Activated CD8-positive, alpha-beta T cell treated with anti-CD3 and anti-CD28 coated beads for 36 hours (primary cell): Measurements from ENCODE around the gene UBE2D2. TPM values are rescaled to one million over a fixed set of nuclear protein-coding genes. Genes with fewer than 3 reads are reported as not detected.
"Not testable (repeated sequence)": the region's sequence is repeated elsewhere in the genome, so short reads cannot be mapped to it uniquely, and the experiment has no call there.

Experiments used
- ATAC-seq: fragments of 200-7000 bp; cut with Tn5 transposase; one replicate; pipeline ENCODE4 v1.10.0; 2021; ENCODE audit warnings: mild to moderate bottlenecking, moderate library complexity
- CTCF ChIA-PET: fragments of 350-600 bp; sonication (Branson Sonifier 250); formaldehyde crosslinking; loops from one replicate; lab custom pipeline; 2021; ENCODE audit warnings: antibody characterized with exemption; lab: Charles Lee
- POLR2A ChIA-PET: fragments of 350-600 bp; sonication (Branson Sonifier 250); formaldehyde crosslinking; loops from one replicate; lab custom pipeline; 2021; ENCODE audit warnings: antibody characterized with exemption; lab: Charles Lee
- DNase-seq: peaks from one replicate; pipeline ENCODE4 v3.0.0-alpha.2; 2020
- H3K27ac Mint-ChIP-seq: one replicate; pipeline ENCODE4 v1.8.0; 2021; ENCODE audit warnings: mild to moderate bottlenecking, mixed read lengths
- H3K27me3 Mint-ChIP-seq: one replicate; pipeline ENCODE4 v1.8.0; 2021; ENCODE audit warnings: mixed read lengths
- H3K36me3 Mint-ChIP-seq: one replicate; pipeline ENCODE4 v1.8.0; 2021; ENCODE audit warnings: low read depth, mixed read lengths
- H3K4me1 Mint-ChIP-seq: one replicate; pipeline ENCODE4 v1.8.0; 2021; ENCODE audit warnings: low read depth, mixed read lengths
- H3K4me3 Mint-ChIP-seq: one replicate; pipeline ENCODE4 v1.8.0; 2021; ENCODE audit warnings: mild to moderate bottlenecking, moderate library complexity, mixed read lengths
- H3K9me3 Mint-ChIP-seq: one replicate; pipeline ENCODE4 v1.8.0; 2021; ENCODE audit warnings: mixed read lengths
- intact Hi-C: fragments of 100-400 bp; cut with micrococcal nuclease; formaldehyde crosslinking; loops from one replicate; pipeline ENCODE4 v1.10.0; 2022
- total RNA-seq, 2 experiments: library from RNA; stranded (reverse); gene quantifications; one replicate each; pipeline ENCODE4 v1.2.3, GENCODE V29; 2021
- TF ChIP-seq, protein P1 (sequence below): fragments of 200-600 bp; IDR thresholded peaks from one replicate; pipeline ENCODE4 v1.8.0; 2022; ENCODE audit warnings: antibody characterized with exemption, mild to moderate bottlenecking

The UBE2D2 gene
- total RNA-seq, 2 experiments from 2014 or later, result 239 to 253 TPM

DNA sequence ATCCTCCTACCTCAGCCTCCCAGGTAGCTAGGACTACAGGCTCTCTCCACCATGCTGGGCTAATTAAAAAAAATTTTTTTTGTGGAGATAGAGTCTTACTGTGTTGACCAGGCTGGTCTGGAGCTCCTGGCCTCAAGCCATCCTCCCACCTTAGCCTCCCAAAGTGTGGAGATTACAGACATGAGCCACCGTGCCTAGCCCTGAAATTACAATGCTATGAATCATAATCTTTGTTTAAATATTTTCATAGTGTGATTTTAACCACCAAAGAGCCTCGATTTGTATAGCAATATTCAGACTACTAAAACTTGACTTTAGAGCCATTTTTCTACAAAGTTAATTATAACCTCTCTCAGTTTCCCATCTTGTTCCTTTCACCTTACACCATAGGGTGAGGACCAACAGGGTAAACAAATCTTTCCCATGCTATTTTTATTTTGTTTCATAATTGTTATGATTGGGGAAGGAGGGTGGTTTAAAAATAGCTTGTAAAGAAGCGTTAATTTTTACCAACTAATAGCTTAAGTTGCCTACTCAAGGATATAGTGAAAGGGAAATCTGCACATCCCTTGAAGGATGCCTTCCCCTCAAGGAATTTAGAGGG lies 32.7 kb downstream of the UBE2D2 start:
- Mint-ChIP-seq H3K36me3 (peaks cover 36% of the 10 kb centered on the region), H3K9me3 (no peaks in the 10 kb centered on the region), H3K4me3 (no peak overlapping the region), H3K27me3 (no peaks in the 10 kb centered on the region), H3K27ac (peak overlapping the region; percentile 15), H3K4me1 (peaks cover 41% of the 10 kb centered on the region)
- intact Hi-C loops, result loop anchor here (10.0 kb wide), 1 partner anchor 309 kb away; no protein-coding TSS in a partner anchor
- TF ChIP-seq, protein P1, sequence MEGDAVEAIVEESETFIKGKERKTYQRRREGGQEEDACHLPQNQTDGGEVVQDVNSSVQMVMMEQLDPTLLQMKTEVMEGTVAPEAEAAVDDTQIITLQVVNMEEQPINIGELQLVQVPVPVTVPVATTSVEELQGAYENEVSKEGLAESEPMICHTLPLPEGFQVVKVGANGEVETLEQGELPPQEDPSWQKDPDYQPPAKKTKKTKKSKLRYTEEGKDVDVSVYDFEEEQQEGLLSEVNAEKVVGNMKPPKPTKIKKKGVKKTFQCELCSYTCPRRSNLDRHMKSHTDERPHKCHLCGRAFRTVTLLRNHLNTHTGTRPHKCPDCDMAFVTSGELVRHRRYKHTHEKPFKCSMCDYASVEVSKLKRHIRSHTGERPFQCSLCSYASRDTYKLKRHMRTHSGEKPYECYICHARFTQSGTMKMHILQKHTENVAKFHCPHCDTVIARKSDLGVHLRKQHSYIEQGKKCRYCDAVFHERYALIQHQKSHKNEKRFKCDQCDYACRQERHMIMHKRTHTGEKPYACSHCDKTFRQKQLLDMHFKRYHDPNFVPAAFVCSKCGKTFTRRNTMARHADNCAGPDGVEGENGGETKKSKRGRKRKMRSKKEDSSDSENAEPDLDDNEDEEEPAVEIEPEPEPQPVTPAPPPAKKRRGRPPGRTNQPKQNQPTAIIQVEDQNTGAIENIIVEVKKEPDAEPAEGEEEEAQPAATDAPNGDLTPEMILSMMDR, result no peak
- ATAC-seq (no peak), DNase-seq (no peak)
- ChIA-PET CTCF (interaction anchor here (1.0 to 1.4 kb wide), 2 partner anchors 19 to 171 kb away, joined by 3 to 5 read pairs; no protein-coding TSS in a partner anchor), POLR2A (interaction anchor here (0.9 kb wide), 1 partner anchor 16 kb away, joined by 4 read pairs; no protein-coding TSS in a partner anchor)

DNA sequence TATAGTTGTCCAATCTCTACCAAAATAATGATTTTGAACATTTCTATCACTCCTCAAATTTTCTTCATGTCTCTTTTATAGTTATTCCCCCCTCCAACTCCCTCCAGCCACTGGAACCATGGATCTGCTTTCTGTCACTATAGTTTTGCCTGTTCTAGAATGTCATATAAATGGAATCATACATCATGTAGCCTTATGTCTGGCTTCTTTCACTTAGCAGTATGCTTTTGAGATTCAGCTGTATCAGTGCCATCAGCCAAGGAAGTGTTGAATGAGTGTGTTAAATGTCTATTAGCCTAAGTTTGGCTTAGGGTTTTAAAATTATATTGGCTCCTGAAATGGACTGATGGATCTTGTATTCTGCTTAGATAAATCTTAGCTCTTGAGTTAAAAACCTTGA lies 36.0 kb downstream of the UBE2D2 start:
- H3K27ac Mint-ChIP-seq, result peak overlapping the region; percentile 64
- TF ChIP-seq, protein P1, result no peak
- H3K36me3 Mint-ChIP-seq, result peaks cover 40% of the 10 kb centered on the region
- no peak overlapping the region for H3K4me3 Mint-ChIP-seq
- ChIA-PET CTCF (interaction anchor here (1.3 to 1.4 kb wide), 2 partner anchors 8 to 30 kb away, joined by 3 to 4 read pairs; no protein-coding TSS in a partner anchor), POLR2A (no interaction called here)
- H3K9me3 Mint-ChIP-seq, result no peaks in the 10 kb centered on the region
- ATAC-seq (no peak), DNase-seq (no peak)
- intact Hi-C loops, result loop anchor here (10.0 kb wide), 1 partner anchor 312 kb away; no protein-coding TSS in a partner anchor
- no peaks in the 10 kb centered on the region for H3K27me3 Mint-ChIP-seq
- H3K4me1 Mint-ChIP-seq, result peaks cover 24% of the 10 kb centered on the region

DNA sequence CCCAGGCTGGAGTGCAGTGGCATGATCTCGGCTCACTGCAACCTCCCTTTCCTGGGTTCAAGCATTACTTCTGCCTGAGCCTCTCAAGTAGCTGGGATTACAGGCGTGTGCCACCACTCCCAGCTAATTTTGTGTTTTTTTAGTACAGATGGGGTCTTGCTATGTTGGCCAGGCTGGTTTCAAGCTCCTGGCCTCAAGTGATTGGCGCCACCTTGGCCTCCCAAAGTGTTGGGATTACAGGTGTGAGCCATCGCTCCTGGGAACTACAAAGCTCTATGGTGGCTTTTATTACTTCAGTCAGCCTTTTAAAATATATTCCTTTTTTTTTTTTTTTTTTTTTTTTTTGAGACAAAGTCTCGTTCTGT lies 37.4 kb downstream of the UBE2D2 start:
- peak overlapping the region; percentile 20 for H3K27ac Mint-ChIP-seq
- CTCF ChIA-PET, result interaction anchor here (0.8 to 2.0 kb wide), 6 partner anchors 10 to 176 kb away, joined by 3 to 6 read pairs (median 4); no protein-coding TSS in a partner anchor

DNA sequence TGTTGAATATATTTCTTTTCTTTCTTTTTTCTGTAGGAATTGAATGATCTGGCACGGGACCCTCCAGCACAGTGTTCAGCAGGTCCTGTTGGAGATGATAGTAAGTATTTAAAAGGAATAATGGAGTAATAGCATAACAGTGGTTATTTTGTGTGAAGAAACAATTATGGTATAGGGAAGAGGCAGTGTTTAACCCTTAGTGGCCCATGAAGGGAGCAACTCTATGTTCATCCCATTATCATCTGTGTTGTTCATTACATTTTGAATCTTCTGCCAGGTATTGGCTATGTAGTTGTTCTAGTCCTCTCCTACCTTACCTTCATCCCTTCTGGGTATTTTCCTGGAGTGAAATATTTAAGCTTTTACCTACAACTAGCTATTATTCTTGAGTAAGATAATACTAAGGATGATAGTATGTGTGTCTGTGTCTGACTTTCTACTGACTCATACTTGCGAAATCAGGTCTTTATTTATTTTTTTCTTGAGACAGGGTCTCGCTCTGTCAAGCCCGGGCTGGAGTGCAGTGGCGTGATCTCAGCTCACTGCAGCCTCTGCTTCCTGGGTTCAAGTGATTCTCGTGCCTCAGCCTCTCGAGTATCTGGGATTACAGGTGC lies 39.3 kb downstream of the UBE2D2 start:
- Mint-ChIP-seq H3K4me1 (peaks cover 18% of the 10 kb centered on the region), H3K36me3 (peaks cover 34% of the 10 kb centered on the region), H3K4me3 (no peak overlapping the region), H3K9me3 (no peaks in the 10 kb centered on the region), H3K27me3 (no peaks in the 10 kb centered on the region), H3K27ac (peak overlapping the region; percentile 17)
- CTCF ChIA-PET, result interaction anchor here (0.6 to 1.7 kb wide), 3 partner anchors 10 to 33 kb away, joined by 3 to 4 read pairs (median 4); no protein-coding TSS in a partner anchor
- DNase-seq (no peak), ATAC-seq (no peak)
- intact Hi-C loops, result no loop called here
- TF ChIP-seq, protein P1, result no peak
- POLR2A ChIA-PET, result interaction anchor here (1.0 to 1.9 kb wide), 2 partner anchors 8 to 9 kb away, joined by 4 to 5 read pairs; no protein-coding TSS in a partner anchor

More for the DNA sequence above, 37.4 kb downstream of the UBE2D2 start:
- not testable (repeated sequence) for H3K27me3 Mint-ChIP-seq, H3K4me3 Mint-ChIP-seq, ATAC-seq, H3K9me3 Mint-ChIP-seq, DNase-seq
- intact Hi-C loops, result loop anchor here (10.0 kb wide), 1 partner anchor 314 kb away; no protein-coding TSS in a partner anchor
- H3K36me3 Mint-ChIP-seq, result peaks cover 41% of the 10 kb centered on the region
- peaks cover 21% of the 10 kb centered on the region for H3K4me1 Mint-ChIP-seq
- POLR2A ChIA-PET, result interaction anchor here (0.8 to 1.6 kb wide), 5 partner anchors 17 to 116 kb away, joined by 3 to 5 read pairs (median 3); partner anchors contain the start of gene STING1

DNA sequence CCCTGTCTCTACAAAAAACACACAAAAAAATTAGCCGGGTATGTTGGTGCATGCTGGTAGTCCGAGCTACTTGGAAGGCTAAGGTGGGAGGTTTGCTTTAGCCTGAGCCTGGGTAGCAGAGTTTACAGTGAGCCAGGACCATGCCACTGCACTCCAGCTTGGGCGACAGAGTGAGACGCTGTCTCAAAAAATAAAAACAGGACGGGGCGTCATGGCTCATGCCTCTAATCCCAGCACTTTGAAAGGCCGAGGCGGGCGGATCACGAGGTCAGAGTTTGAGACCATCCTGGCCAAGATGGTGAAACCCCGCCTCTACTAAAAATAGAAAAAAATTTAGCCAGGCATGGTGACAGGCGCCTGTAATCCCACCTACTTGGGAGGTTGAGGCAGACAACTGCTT lies 40.3 kb downstream of the UBE2D2 start:
- CTCF ChIA-PET, result interaction anchor here (1.3 kb wide), 1 partner anchor 31 kb away, joined by 3 read pairs; no protein-coding TSS in a partner anchor
- TF ChIP-seq, protein P1, result no peak
- intact Hi-C loops, result no loop called here
- H3K4me3 Mint-ChIP-seq, result no peak overlapping the region
- peaks cover 21% of the 10 kb centered on the region for H3K4me1 Mint-ChIP-seq
- peaks cover 30% of the 10 kb centered on the region for H3K36me3 Mint-ChIP-seq
- POLR2A ChIA-PET, result interaction anchor here (1.9 kb wide), 1 partner anchor 10 kb away, joined by 4 read pairs; no protein-coding TSS in a partner anchor
- H3K27ac Mint-ChIP-seq, result no peak overlapping the region
- no peaks in the 10 kb centered on the region for H3K27me3 Mint-ChIP-seq
- no peaks in the 10 kb centered on the region for H3K9me3 Mint-ChIP-seq
- DNase-seq (no peak), ATAC-seq (no peak)

DNA sequence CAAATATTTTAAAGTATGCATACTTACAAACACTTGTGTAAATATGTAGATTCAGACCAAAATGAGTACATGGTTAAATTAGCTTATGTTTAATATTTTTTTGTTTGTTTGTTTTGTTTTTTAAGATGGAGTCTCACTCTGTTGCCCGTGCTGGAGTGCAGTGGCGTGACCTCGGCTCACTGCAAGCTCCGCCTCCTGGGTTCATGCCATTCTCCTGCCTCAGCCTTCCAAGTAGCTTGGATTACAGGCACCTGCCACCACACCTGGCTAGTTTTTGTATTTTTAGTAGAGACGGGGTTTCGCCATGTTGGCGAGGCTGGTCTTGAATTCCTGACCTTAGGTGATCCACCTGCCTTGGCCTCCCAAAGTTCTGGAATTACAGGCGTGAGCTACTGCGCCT lies 40.8 kb downstream of the UBE2D2 start:
- Mint-ChIP-seq H3K36me3 (peaks cover 30% of the 10 kb centered on the region), H3K4me1 (peaks cover 21% of the 10 kb centered on the region)
- ATAC-seq, H3K9me3 Mint-ChIP-seq, H3K27me3 Mint-ChIP-seq, H3K27ac Mint-ChIP-seq, DNase-seq, intact Hi-C loops, H3K4me3 Mint-ChIP-seq: not testable (repeated sequence)
- ChIA-PET POLR2A (interaction anchor here (1.9 kb wide), 1 partner anchor 11 kb away, joined by 4 read pairs; no protein-coding TSS in a partner anchor), CTCF (interaction anchor here (1.3 kb wide), 1 partner anchor 30 kb away, joined by 3 read pairs; no protein-coding TSS in a partner anchor)
